ENCODE data around the gene KDM4B. TPM values are rescaled to one million over a fixed set of nuclear protein-coding genes. Genes with fewer than 3 reads are reported as not detected.

Gene KDM4B
- total and polyA plus RNA-seq, 10 of the 15 experiments (the other 5 are each of a cell fraction or from before 2014, with no cell fraction given) = 0.47 to 49.6 (median 16.2) TPM

GRCh38 chr19:4974880-4975469 lies 6.1 kb downstream of the KDM4B start (continued):
- TF ChIP-seq RELB (IDR thresholded peaks at IDR 0.05; ENCODE audit: low read depth) = no peak
- TF ChIP-seq ASH2L (IDR thresholded peaks at IDR 0.05; ENCODE audit: borderline replicate concordance, low read depth) = no peak
- TF ChIP-seq MEF2A (IDR thresholded peaks at IDR 0.05; ENCODE audit: insufficient read depth, low read depth, low read length) = no peak
- TF ChIP-seq HSF1 (IDR thresholded peaks at IDR 0.05; ENCODE audit: low read depth, low read length) = no peak
- TF ChIP-seq PAX5 (IDR thresholded peaks at IDR 0.05; ENCODE audit: borderline replicate concordance, low read depth, low read length) = no peak
- no peak for TF ChIP-seq USF1 (IDR thresholded peaks at IDR 0.05; ENCODE audit: borderline replicate concordance, extremely low read length, insufficient read depth, low read depth, low read length)
- no peak for TF ChIP-seq MAX (IDR thresholded peaks at IDR 0.05; ENCODE audit: low read depth, low read length)
- no peak for TF ChIP-seq MXI1 (IDR thresholded peaks at IDR 0.05; ENCODE audit: low read depth, low read length)
- TF ChIP-seq IRF4 (IDR thresholded peaks at IDR 0.05; ENCODE audit: low read depth, low read length) = no peak
- no peak for TF ChIP-seq CEBPB (IDR thresholded peaks at IDR 0.05; ENCODE audit: borderline replicate concordance in 1 of 2, low read depth in 2 of 2, low read length in 2 of 2)
- TF ChIP-seq ZNF687 (IDR thresholded peaks at IDR 0.05) = no peak
- no peak for TF ChIP-seq ZBTB11 (CRISPR knock-in tag; IDR thresholded peaks at IDR 0.05)
- TF ChIP-seq BMI1 (IDR thresholded peaks at IDR 0.05; ENCODE audit: borderline replicate concordance) = no peak
- TF ChIP-seq STAT3 (IDR thresholded peaks at IDR 0.05; ENCODE audit: low read depth, low read length) = no peak

Measured in GM12878 (cell line).